Stimulated activated CD4-positive, alpha-beta T cell treated with anti-CD3 and anti-CD28 coated beads, Interleukin-12 subunit alpha, Interleukin-12 subunit beta, amount 100 ng/mL, for 4 hours (primary cell): ENCODE measurements around the gene DCST2.

Experiments
- DNase-seq: peaks from one replicate; pipeline ENCODE4 v3.0.0-alpha.2; 2020

Gene DCST2

DNA sequence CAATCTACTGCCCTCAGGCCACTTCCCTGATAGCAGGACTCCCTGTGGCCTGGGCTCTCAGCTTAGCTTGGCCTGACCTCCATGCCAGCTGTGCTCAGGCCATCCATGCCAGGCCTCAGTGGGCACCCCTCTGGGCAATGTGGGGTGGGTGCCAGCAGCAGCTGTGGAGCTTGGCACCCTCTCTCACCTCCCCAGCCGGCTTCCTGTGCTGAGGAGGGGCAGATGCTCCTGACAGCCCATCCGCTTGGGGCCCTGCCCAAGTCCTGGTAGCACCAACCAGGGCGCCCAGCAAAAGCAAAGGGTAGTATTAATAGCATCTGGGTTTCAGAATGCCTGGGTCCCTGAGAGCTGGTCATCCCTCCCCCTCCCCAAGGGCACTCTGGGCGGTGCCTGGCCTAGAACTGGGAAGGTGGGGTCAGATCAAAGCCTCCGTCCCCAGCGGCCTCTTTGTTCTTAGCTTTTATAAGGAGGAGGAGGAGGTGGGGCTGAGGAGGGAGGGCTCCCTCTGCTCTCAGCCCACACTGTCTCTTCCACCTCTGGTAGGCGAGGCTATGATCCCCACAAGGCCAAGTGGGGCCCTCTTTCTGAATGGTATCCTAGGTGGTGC lies 36.1 kb upstream of the DCST2 start:
- DNase-seq = no peak

DNA sequence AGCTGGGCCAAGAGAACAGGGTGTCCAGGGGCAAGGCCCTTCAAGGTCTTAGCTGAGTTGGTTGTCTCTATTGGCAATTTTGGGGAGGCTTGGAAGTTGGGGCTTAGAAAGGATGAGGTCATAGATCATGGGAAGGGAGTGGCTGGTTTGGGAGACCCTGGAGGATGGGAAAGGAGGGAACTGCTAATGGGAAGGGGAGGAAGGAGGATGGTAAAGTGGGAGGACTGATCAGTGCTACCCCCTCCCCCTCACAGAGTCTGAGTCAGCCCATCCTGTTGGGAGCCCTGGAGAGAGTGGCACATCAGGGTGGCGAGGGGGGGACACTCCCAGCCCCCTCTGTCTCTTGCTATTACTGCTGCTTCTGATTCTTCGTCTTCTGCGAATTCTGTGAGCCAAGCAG lies 35.0 kb upstream of the DCST2 start:
- DNase-seq = no peak

DNA sequence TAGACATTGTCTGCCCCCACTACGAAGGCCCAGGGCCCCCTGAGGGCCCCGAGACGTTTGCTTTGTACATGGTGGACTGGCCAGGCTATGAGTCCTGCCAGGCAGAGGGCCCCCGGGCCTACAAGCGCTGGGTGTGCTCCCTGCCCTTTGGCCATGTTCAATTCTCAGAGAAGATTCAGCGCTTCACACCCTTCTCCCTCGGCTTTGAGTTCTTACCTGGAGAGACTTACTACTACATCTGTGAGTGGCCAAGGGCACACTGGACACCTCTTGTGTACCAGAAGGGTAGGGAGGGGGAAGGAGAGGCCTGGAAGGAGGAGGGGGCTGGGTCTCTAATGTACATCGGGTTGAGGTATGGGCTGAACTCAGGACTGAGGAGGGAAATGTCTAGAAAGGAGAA lies 33.2 kb upstream of the DCST2 start:
- DNase-seq = no peak

DNA sequence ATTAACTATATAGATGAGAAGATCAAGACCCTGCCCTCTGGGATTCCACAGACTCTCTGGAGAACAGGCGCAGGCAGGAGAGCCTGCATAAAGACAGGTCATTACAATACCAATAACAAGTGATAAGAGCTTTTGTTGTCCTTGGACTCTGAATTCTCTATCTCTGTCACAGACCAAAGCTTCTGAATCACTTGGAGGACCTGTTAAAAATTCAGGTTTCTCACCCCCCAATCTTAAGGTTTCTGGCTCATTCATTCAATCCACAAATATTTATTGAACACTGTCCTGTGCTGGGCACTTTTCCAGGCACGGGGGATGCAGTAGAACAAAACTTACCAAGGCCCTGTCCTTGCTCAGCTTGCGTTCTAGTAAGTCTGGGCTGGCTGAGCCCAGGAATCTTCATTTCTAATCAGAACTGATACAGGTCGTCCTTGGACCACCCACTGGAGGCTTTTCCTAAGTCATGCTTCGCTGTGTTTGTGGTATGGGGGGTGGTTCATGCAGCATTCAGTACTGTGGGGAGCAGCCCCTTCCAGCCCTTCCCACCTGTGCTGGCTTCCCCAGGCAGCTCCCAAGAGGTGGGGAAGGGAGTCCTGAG lies 31.4 kb upstream of the DCST2 start:
- no peak for DNase-seq

DNA sequence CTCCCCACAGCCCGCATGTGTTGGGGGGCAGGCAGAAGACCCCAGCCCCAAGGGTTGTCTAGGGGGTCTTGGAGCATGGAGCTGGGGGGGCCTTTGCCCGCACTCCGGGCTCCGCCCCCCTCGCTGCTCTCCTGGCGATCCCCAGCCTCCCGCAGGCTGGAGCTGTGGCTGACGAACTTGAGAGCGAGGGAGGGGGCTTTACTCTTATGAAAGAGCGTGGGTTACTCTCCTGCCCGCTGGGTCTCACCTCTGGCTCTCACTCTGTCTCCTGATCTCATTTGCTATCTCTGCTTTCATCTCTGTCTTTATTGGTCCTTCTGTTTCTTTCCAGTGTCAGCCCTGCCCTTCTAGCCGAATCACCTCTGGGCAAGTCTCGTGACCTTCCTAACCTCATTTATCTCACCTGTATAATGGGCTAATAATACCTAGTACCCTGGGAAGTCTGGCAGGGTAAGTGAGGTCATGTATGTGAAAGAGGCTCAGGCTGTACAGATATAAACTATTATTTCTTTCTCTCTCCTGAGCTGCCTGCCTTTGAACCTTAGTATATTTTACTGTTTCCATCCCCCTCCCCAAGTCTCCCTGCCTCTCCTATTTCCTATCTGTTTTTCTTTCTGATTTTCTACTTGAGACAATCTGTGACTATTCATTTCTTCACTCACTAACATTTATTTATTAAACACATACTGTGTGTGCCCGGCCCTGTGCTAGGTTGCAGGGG lies 30.7 kb upstream of the DCST2 start:
- no peak for DNase-seq

DNA sequence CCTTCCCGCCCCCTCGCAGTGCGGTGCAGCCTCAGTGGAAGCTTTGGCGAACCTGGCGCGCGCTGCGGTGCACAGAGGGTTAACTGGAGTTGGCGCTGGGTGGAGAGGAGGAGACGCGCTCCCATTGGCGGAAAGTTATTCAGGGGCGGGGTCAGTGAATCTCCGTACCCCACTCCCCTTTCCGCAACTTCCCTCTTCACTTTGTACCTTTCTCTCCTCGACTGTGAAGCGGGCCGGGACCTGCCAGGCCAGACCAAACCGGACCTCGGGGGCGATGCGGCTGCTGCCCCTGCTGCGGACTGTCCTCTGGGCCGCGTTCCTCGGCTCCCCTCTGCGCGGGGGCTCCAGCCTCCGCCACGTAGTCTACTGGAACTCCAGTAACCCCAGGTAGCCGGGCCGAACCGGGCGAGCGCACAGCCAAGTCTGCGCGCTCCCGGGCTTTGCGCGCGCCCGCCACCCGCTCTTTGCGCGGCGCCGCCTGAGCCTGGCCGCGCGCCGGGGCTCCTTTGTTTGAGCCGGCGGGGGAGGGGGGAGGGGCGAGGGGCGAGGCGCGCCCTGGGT lies 30.0 kb upstream of the DCST2 start, which contains the start of gene EFNA4:
Gene EFNA4 (plus strand): TSS at position 191 of the 561 bp plus-strand sequence. CDS start 84 bp downstream, at position 275.
- DNase-seq = peak; percentile 78

DNA sequence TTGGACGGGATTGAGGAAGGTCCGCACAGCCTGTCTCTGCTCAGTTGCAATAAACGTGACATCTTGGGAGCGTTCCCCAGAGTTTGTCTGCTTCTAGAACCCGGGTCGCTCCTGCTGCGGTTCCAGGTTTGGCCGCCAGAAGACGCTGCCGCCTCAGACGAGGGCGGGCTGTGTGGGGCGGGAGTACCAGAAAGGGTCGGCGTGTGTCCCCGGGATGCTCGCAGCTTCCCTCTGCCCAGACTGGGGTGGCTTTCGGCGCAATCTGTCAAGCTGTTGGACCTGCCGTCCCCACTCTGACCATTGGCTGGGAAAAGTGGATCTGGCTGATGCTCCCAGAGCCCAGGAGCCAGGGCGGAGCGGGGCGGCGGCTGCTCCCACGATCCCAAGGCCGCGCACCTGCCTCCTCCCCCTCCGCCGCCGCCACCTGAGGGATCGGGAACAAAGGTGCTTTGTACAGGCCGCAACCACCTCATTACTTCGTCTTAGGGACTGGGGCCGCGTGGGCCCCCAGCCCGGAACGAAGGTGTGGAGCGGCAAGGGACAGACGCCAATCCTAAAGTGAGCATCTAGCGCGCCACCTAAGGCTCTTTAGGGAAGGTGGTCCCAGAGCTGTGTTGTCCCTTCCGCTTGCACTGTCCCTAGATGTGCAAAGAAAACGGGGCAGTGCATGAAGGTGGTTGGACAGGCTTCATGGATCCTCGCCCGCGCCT lies 29.3 kb upstream of the DCST2 start:
- peak; percentile 76 for DNase-seq

DNA sequence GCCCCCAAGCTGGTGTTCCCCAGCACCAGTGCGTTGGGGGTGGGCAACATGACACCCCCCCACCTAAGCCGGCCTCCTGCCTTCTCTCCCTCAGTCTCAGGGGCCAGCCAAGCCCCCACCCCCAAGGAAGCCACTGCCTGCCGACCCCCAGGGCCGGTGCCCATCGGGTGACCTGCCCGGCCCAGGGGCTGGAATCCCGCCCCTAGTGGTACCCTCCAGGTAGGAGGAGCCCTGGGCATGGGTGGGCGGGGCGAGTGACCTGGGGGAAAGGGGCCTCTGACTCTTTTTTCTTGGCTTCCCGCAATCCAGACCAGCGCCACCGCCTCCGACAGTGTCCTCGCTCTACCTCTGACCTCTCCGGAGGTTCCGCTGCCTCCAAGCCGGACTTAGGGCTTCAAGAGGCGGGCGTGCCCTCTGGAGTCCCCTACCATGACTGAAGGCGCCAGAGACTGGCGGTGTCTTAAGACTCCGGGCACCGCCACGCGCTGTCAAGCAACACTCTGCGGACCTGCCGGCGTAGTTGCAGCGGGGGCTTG lies 28.6 kb upstream of the DCST2 start:
- no peak for DNase-seq

DNA sequence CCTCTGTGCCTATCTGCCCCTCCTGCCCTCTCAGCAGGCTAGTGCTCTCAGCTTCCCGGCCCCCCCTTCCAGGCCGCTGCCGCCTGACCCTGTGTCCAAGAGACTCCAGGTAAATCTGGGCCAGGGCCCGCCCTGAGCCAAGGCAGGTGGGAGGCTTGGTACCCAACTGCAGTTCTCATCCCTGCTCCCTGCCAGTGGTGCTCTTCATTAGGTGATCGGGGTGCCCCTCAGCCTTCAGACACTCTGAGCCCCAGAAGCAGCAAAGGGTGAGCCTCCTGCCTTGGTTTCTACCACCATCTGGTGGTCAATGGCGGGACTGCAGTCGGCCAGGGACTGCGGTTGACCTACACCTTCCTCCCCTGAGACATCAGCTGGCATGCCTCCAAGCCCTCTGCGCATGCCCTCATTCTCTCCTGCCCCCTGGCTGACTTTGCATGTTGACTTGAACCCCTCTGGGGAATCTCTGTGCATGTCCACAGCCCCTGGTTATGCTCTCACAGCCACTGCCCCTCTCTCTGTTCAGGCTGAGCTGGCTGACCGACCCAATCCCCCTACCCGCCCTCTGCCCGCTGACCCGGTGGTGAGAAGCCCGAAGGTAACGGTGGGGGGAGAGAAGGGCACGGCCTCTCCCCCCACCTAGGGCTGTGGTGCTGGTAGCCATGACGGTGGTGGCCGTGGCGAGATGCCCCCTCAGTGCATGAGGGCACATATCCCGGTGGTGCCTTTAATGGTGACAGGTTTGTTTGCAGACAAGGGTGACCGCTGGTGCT lies 28.0 kb upstream of the DCST2 start:
- peak; percentile 97 for DNase-seq

DNA sequence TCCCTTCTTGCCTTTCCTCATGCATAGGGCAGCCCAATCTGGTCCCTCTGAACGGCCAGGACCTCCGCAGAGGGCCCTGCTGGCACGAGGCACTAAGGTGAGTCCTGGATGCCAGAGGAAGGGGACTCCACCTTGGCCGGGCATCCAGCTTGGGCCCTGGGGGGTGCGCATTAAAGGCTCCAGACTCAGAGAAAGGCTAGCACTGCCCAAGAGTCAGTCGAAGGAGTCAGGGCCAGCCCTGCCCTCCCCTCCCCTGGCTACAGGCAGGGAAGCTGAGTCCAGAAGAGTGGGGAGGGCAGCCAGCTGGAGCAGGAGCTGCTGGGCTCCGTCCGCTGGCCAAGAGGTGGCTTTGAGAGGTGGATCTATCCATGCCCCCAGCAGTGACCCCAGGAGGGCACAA lies 27.2 kb upstream of the DCST2 start:
- no peak for DNase-seq

DNA sequence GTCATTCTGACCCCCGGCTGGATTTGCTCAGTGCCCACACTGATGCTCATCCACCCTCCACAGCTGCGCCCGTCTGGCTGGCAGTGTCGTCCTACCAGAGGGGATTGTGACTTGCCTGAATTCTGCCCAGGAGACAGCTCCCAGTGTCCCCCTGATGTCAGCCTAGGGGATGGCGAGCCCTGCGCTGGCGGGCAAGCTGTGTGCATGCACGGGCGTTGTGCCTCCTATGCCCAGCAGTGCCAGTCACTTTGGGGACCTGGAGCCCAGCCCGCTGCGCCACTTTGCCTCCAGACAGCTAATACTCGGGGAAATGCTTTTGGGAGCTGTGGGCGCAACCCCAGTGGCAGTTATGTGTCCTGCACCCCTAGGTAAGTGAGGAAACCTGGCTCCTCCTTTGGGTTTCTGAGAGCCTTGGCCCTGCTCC lies 24.2 kb upstream of the DCST2 start:
- DNase-seq = no peak

DNA sequence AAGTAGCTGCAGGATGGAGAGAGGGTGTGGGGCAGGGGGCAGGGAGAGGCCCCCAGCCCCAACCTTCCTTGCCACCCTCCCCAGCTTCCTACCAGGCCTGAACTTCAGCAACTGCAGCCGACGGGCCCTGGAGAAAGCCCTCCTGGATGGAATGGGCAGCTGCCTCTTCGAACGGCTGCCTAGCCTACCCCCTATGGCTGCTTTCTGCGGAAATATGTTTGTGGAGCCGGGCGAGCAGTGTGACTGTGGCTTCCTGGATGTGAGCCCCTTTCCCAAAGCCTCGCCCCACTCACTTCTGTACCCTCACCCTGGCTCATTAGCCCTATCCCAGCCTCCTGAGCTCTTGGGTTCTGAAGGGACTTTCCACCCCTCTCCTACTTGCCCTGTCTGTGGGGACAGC lies 23.5 kb upstream of the DCST2 start:
- DNase-seq = no peak

DNA sequence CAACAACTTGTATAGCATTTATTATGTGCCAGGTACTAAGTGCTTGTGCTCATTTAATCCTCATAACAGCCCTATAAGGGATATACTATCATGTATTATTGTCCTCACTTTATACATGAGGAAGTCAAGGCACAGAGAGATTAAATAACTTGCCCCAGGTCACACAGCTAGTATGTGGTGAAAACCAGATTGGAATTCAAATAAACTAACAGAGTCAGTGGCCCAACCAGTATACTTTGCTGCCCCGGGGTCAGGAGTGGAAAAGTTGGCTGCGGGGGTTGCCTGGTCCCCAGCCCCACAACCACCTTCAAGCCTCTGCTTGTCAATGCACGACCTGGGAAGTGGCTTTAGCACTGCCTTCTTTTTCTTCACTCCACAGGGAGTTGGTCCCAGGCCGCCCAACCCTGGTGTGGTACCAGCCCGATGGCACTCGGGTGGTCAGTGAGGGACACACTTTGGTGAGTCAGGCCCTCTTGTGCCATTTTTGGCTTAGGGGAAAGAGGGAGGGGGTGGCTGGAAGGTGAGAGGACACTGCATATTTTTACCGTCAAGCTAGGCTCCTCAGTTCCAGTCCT lies 20.0 kb upstream of the DCST2 start:
- DNase-seq = no peak

DNA sequence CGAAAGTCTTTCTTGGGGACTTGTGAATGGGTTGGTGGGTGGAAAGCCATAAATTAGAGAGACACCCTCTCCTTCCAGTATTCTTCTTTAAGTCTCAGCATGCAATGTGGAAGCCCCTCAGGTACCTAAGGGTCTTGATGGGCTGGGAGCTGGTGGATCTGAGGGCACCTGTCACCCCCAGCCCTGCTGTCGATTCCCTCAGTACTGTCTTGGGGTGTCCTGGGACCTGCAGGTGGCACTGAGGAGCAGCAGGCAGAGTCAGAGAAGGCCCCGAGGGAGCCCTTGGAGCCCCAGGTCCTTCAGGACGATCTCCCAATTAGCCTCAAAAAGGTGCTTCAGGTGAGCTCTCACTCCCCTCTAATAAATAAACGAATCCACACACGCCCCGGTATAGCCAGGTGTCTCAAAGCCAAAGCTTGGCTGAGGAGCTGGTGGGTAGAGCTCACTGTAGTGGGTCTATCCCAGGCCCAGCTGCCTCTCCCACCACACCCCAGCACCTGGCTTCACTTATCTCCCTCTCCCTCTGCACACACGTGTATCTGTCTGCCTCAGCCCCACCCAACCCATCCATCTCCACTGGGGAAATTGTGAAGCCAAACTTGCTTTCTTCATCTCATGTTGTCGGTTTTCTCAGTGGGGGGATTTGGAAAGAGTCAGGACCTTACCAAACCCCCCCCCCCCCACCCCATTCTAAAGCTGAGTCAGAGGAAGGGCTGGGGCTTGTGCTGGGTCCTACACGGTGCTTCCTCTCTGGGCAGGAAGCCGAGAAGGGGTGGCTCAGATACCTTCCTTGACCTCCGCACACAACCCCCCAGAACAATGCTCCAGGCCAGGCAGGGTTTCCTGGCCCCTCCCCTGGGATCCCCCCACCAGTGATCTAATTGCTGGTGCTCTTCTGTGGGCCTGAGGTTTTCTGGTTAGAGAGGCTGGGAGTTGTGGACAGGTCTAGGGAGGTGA lies 19.1 kb upstream of the DCST2 start:
- peak; percentile 18 for DNase-seq

DNA sequence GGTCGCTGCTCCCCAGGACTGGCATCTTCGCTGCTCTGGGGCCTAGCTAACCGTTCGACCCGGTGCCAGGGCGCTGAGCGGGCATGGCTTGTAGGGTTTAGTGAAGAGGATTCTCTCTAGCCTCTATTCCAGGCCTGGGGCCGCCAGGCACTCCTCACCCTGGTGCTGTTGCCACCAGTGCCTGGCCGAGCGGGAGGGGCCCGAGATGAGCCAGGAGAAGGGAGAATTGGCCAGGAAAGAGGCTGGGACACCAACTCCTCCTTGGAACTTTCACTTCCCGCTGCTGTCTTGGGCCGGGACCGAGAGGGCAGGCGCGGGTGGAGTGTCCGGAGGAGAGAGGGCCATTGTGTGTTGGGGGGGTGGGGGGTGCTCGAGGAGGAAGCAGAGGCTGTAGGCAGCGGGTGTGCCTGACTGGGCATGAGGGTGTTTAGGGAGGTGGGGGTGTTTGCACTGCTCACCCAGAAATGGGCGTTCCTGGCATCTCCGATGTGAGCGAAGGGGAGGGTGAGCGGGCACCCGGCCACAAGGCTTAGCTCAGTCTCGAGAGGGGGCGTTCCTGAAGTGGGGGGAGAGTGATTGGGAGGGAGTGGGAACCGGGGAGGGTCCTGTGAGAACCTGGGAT lies 18.3 kb upstream of the DCST2 start:
- DNase-seq = peak; percentile 42

DNA sequence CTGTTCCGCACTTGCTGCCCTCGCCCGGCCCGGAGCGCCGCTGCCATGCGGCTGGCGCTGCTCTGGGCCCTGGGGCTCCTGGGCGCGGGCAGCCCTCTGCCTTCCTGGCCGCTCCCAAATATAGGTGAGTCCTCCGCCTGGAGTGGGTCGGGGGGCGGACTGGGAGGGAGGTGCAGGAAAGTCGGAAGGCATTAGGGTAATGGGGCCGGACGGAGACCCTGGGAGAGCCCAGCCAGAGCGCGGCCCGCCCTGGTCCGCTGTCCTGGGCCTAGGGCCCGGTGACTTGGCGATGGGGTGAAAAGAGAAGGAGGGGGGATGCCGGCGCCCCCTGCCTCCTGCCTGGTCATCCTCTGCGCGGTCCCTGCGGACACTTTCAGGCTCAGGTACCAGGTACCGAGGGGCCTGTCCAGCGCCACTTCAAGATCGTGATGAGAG lies 17.8 kb upstream of the DCST2 start:
- DNase-seq = no peak

DNA sequence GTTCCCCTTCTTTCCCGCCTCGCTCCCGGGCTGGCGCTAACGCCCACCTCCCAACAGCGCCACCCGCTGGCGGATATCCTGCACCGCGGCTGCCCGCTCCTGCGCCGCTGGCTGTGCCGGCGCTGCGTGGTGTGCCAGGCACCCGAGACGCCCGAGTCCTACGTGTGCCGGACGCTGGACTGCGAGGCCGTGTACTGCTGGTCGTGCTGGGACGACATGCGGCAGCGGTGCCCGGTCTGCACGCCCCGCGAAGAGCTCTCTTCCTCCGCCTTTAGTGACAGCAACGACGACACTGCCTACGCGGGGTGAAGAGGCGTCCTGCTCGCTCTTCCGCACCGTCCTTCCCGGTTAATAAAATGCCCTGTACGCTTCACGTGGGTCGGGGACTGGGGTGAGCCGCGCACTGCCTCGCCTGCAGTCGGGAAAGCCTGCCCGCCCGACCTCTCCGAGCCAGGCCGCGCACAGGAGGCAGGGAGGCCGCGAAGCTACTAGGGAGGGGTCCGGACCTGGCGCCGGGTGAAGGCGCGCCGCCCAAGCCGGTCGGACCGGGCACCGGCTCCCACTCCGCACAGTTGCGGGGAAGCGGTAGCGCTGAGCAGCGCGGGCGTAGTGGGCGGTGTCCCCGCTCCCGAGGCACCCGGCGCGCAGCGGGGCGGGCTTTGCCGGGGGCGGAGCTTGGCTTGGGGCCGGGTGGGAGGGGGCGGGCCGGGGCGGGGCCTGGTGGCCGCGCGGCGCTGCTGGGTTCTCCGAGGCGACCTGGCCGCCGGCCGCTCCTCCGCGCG lies 17.2 kb upstream of the DCST2 start, which contains the start of gene ADAM15:
Gene ADAM15 (plus strand): TSS at position 757 of the 782 bp plus-strand sequence. CDS start 71 bp downstream, outside the sequence.
- DNase-seq = peak; percentile 79

DNA sequence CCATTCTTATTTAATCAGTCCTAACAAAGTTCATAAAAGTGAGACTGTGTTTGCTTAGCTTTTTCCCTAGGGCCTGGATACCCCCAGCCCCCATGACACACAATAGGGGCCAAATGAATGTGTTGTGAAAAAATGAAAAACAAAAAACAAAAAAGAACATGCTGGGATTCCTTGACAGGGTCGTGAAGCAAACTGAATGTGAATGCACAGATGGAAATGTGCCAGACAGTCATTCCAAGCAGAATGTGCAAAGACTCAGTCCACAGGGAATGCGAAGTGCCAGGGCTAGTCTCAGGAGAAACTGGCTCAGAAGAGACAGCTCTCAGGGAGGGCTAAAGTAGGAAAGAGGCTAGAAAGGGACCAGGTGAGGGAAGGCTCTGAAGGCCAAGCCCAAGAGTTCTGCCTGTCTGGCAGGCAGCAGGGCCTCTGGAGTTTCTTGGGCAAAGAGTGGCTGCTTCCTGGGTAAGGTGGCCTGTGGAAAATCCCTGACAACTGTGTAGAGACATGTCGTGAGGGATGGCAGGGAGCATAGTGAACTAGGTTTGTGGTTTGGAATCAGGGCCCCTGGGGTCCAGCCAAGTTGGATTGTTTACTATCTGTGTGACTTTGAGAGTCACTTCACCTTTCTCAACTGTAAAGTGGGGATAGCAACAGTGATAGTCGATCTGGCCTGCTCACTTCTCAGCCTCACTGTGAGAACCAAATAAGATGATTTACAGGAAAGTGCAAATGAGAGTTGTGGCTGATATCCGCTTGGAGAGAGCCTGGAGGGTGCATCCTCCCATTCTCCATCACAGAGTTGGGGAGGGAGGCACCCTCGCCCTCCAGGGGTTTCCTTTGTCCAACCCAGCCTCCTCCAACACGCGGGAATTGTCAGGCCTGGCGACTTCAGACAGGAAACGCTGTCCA lies 16.3 kb upstream of the DCST2 start:
- no peak for DNase-seq
